ENCODE measurements around the gene SLC39A11. TPM values are rescaled to one million over a fixed set of nuclear protein-coding genes. Genes with fewer than 3 reads are reported as not detected.

Gene SLC39A11
- total and polyA plus RNA-seq, 2 donors (not counting 1 experiment from before 2014, with no cell fraction given), result 12.7 to 27.4 TPM

DNA sequence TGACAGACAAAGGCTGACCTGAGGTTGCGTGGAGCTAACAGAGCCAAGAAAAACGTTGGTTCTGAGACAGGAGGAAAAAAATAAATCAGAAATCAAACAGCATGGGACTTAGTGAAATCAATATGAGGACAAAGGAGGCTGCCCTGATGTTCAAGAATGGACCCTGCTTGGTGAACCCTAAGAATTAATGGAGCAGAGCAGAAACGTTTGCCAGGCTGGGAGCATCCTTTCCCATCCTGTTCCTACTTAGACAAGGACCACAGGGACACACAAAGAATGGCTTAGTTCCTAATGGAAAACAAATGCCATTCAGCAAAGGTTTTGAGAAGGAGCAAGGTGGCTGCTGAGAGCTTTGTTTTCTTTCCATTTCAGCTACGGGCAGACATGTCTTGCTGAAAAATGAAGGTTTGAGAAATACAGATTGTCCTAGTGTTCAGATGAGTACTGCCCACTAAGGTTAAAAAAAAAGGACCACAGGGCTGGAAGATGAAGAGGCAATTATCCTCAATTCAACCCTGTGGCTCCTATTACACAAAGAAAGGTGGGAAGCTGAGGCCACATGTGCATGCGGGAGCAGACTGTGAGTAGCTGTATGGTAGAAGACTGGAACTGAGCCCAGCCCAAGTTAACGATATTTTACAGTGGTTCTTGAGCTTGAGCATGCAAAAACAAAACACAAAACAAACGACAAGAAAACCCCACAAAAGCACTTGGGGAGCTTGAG, 230.1 kb downstream of the SLC39A11 start:
- Histone ChIP-seq H4K20me1 (ENCODE audit: control insufficient read depth, extremely low read depth, insufficient read depth, low read length) (no peaks in the 10 kb centered on the region), H3K4me2 (ENCODE audit: extremely low read depth, insufficient read depth, low read length) (no peak overlapping the region), H3K36me3 (ENCODE audit: control insufficient read depth, insufficient read depth, low read length) (no peaks in the 10 kb centered on the region), H3K4me3 (replicated peaks in 1 of 4; ENCODE audit: control extremely low read depth in 1 of 4, insufficient read depth in 1 of 4, low read depth in 3 of 4, low read length in 4 of 4) (no peak overlapping the region), H3K79me2 (ENCODE audit: control insufficient read depth, insufficient read depth, low read length) (no peaks in the 10 kb centered on the region), H3K4me1 (ENCODE audit: control insufficient read depth, extremely low read depth, insufficient read depth, low read length) (no peaks in the 10 kb centered on the region), H3K27me3 (ENCODE audit: control insufficient read depth, insufficient read depth, low read length) (no peaks in the 10 kb centered on the region), H3K27ac (ENCODE audit: insufficient read depth, low read length) (no peak overlapping the region), H3K9ac (ENCODE audit: insufficient read depth, low read length) (no peak overlapping the region), H3K9me3 (ENCODE audit: control insufficient read depth, insufficient read depth, low read depth, low read length) (no peaks in the 10 kb centered on the region), H2AFZ (ENCODE audit: low read length) (no peak overlapping the region)
- TF ChIP-seq, protein P1, sequence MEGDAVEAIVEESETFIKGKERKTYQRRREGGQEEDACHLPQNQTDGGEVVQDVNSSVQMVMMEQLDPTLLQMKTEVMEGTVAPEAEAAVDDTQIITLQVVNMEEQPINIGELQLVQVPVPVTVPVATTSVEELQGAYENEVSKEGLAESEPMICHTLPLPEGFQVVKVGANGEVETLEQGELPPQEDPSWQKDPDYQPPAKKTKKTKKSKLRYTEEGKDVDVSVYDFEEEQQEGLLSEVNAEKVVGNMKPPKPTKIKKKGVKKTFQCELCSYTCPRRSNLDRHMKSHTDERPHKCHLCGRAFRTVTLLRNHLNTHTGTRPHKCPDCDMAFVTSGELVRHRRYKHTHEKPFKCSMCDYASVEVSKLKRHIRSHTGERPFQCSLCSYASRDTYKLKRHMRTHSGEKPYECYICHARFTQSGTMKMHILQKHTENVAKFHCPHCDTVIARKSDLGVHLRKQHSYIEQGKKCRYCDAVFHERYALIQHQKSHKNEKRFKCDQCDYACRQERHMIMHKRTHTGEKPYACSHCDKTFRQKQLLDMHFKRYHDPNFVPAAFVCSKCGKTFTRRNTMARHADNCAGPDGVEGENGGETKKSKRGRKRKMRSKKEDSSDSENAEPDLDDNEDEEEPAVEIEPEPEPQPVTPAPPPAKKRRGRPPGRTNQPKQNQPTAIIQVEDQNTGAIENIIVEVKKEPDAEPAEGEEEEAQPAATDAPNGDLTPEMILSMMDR (conservative IDR thresholded peaks at IDR 0.05 in 1 of 2, IDR thresholded peaks at IDR 0.05 in 1 of 2; ENCODE audit: low read depth in 1 of 2, low read length in 2 of 2), result no peak
- TF ChIP-seq EZH2 (IDR thresholded peaks at IDR 0.05; ENCODE audit: low read length, missing control alignments), result no peak
- DNase-seq (ENCODE audit: low read depth in 2 of 2), result peak in 1 of 2 donors; percentile 20

DNA sequence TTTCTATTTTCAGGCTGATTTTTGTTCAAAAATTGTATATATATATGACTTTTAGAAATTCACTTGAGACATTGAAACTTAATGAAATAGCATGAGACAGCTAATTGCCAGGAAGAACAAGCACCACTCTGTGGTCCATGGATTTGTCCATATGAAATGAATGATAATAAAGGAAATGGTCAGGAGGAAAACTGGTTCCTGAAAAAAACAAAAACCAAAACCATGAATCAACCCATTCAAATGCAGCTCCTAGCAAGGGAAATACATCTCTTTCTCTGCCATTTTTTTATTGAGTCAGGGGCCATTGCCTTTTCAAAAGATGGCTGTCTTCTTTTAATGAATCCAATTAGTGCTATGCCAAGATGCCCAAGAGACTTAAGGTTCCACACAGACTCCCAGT, 230.7 kb downstream of the SLC39A11 start:
- DNase-seq (ENCODE audit: low read depth in 2 of 2), result no peak
- no peaks in the 10 kb centered on the region for H3K79me2 ChIP-seq (ENCODE audit: control insufficient read depth, insufficient read depth, low read length)
- no peaks in the 10 kb centered on the region for H3K36me3 ChIP-seq (ENCODE audit: control insufficient read depth, insufficient read depth, low read length)
- H4K20me1 ChIP-seq (ENCODE audit: control insufficient read depth, extremely low read depth, insufficient read depth, low read length), result no peaks in the 10 kb centered on the region
- no peak overlapping the region for H3K4me2 ChIP-seq (ENCODE audit: extremely low read depth, insufficient read depth, low read length)
- H3K9ac ChIP-seq (ENCODE audit: insufficient read depth, low read length), result no peak overlapping the region
- H3K4me1 ChIP-seq (ENCODE audit: control insufficient read depth, extremely low read depth, insufficient read depth, low read length), result no peaks in the 10 kb centered on the region
- no peaks in the 10 kb centered on the region for H3K27me3 ChIP-seq (ENCODE audit: control insufficient read depth, insufficient read depth, low read length)
- no peak for TF ChIP-seq EZH2 (IDR thresholded peaks at IDR 0.05; ENCODE audit: low read length, missing control alignments)
- TF ChIP-seq, protein P1 (conservative IDR thresholded peaks at IDR 0.05 in 1 of 2, IDR thresholded peaks at IDR 0.05 in 1 of 2; ENCODE audit: low read depth in 1 of 2, low read length in 2 of 2), result no peak
- H3K27ac ChIP-seq (ENCODE audit: insufficient read depth, low read length), result no peak overlapping the region
- H2AFZ ChIP-seq (ENCODE audit: low read length), result no peak overlapping the region
- H3K9me3 ChIP-seq (ENCODE audit: control insufficient read depth, insufficient read depth, low read depth, low read length), result no peaks in the 10 kb centered on the region
- H3K4me3 ChIP-seq (replicated peaks in 1 of 4; ENCODE audit: control extremely low read depth in 1 of 4, insufficient read depth in 1 of 4, low read depth in 3 of 4, low read length in 4 of 4), result no peak overlapping the region

DNA sequence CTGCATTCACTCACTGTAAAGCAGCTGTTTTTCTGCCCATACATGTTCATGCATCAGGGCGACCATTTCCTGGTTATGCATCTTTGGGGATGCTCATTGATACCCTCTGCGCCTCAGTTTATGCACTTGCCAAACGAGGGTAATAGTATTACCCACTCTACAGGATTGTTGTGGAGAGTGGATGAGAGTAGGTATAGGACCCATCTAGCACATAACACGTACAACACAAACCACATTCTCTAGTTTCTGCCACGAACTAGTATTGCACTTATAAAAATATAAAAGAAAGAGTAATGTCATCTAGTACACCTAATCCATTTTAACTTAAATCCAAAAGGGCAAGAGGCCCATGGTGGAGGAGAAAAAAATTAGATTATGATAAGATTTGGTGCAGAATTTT, 231.7 kb downstream of the SLC39A11 start:
- H3K9me3 ChIP-seq (ENCODE audit: control insufficient read depth, insufficient read depth, low read depth, low read length), result no peaks in the 10 kb centered on the region
- H2AFZ ChIP-seq (ENCODE audit: low read length), result no peak overlapping the region
- no peaks in the 10 kb centered on the region for H3K36me3 ChIP-seq (ENCODE audit: control insufficient read depth, insufficient read depth, low read length)
- H3K9ac ChIP-seq (ENCODE audit: insufficient read depth, low read length), result no peak overlapping the region
- H3K4me1 ChIP-seq (ENCODE audit: control insufficient read depth, extremely low read depth, insufficient read depth, low read length), result no peaks in the 10 kb centered on the region
- no peak for DNase-seq (ENCODE audit: low read depth in 2 of 2)
- no peak overlapping the region for H3K4me3 ChIP-seq (replicated peaks in 1 of 4; ENCODE audit: control extremely low read depth in 1 of 4, insufficient read depth in 1 of 4, low read depth in 3 of 4, low read length in 4 of 4)
- H3K27ac ChIP-seq (ENCODE audit: insufficient read depth, low read length), result no peak overlapping the region
- no peaks in the 10 kb centered on the region for H4K20me1 ChIP-seq (ENCODE audit: control insufficient read depth, extremely low read depth, insufficient read depth, low read length)
- H3K79me2 ChIP-seq (ENCODE audit: control insufficient read depth, insufficient read depth, low read length), result no peaks in the 10 kb centered on the region
- TF ChIP-seq, protein P1 (conservative IDR thresholded peaks at IDR 0.05 in 1 of 2, IDR thresholded peaks at IDR 0.05 in 1 of 2; ENCODE audit: low read depth in 1 of 2, low read length in 2 of 2), result no peak
- no peak for TF ChIP-seq EZH2 (IDR thresholded peaks at IDR 0.05; ENCODE audit: low read length, missing control alignments)
- H3K27me3 ChIP-seq (ENCODE audit: control insufficient read depth, insufficient read depth, low read length), result no peaks in the 10 kb centered on the region
- no peak overlapping the region for H3K4me2 ChIP-seq (ENCODE audit: extremely low read depth, insufficient read depth, low read length)

All from fibroblast of lung (primary cell).